ENCODE data around the gene NFATC4. TPM values are rescaled to one million over a fixed set of nuclear protein-coding genes. Genes with fewer than 3 reads are reported as not detected.

Gene NFATC4
- total and polyA plus RNA-seq, 10 of the 15 experiments (the other 5 are each of a cell fraction or from before 2014, with no cell fraction given) = 0.97 to 14.3 (median 4.9) TPM

DNA sequence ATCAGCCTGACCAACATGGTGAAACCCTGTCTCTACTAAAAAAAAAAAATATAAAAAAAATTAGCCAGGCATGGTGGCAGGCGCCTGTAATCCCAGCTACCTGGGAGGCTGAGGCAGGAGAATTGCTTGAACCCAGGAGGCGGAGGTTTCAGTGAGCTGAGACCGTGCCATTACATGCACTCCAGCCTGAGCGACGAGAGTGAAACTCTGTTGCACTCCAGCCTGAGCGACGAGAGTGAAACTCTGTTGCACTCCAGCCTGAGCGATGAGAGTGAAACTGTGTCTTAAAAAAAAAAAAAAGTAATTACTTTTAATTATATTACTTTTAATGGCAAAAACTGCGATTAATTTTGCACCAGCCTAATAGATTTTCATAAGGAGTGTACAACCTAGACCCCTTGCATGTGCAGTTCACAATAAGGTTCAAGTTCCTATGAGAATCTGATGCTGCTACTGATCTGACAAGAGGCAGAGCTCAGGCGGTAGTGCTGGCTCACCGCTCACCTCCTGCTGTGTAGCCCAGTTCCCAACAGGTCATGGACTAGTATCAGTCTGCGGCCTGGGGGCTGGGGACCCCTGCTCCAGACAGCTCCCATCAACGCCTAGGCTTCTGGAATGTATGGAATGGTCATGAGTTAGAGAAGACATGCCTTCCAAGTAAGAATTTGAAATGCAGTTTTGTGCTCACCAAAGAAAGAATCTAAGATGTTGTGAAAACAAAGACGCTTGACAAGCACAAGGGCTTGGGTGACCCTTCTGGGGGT lies 46.6 kb upstream of the NFATC4 start (continued):
- no peak for TF ChIP-seq JUNB (IDR thresholded peaks at IDR 0.05)
- TF ChIP-seq, protein P1, sequence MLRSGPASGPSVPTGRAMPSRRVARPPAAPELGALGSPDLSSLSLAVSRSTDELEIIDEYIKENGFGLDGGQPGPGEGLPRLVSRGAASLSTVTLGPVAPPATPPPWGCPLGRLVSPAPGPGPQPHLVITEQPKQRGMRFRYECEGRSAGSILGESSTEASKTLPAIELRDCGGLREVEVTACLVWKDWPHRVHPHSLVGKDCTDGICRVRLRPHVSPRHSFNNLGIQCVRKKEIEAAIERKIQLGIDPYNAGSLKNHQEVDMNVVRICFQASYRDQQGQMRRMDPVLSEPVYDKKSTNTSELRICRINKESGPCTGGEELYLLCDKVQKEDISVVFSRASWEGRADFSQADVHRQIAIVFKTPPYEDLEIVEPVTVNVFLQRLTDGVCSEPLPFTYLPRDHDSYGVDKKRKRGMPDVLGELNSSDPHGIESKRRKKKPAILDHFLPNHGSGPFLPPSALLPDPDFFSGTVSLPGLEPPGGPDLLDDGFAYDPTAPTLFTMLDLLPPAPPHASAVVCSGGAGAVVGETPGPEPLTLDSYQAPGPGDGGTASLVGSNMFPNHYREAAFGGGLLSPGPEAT (IDR thresholded peaks at IDR 0.05; ENCODE audit: low read depth) = no peak
- TF ChIP-seq BCL11A (IDR thresholded peaks at IDR 0.05; ENCODE audit: low read depth, low read length) = no peak
- no peak for TF ChIP-seq IRF4 (IDR thresholded peaks at IDR 0.05; ENCODE audit: low read depth, low read length)
- TF ChIP-seq, protein P2, sequence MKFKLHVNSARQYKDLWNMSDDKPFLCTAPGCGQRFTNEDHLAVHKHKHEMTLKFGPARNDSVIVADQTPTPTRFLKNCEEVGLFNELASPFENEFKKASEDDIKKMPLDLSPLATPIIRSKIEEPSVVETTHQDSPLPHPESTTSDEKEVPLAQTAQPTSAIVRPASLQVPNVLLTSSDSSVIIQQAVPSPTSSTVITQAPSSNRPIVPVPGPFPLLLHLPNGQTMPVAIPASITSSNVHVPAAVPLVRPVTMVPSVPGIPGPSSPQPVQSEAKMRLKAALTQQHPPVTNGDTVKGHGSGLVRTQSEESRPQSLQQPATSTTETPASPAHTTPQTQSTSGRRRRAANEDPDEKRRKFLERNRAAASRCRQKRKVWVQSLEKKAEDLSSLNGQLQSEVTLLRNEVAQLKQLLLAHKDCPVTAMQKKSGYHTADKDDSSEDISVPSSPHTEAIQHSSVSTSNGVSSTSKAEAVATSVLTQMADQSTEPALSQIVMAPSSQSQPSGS (IDR thresholded peaks at IDR 0.05; ENCODE audit: low read length) = no peak
- TF ChIP-seq ZZZ3 (IDR thresholded peaks at IDR 0.05; ENCODE audit: control insufficient read depth, insufficient read length, low read depth) = no peak

DNA sequence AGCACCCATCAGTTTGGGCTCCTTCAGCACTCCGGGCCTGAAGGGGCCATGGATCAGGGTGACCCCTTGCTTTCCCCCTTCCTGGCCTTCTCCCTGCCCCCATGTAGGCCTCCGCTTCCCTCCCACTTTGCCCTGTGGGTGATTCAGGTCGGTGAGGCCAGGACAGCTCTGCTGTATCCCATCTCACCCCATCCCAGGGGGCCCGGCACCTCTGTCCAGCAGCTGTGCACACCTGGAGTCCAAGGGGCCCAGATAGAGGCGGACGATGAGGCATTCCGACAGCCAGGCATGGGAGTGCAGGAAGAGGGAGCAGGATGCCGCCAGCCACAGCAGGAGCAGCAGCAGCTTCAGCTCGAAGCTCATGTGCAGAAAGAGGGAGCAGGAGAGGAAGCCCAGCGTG lies 45.3 kb upstream of the NFATC4 start:
- TF ChIP-seq RUNX3 (IDR thresholded peaks at IDR 0.05; ENCODE audit: low read length) = no peak
- TF ChIP-seq ZNF24 (IDR thresholded peaks at IDR 0.05) = no peak
- no peak for TF ChIP-seq SRF (IDR thresholded peaks at IDR 0.05; ENCODE audit: low read depth in 2 of 2, low read length in 2 of 2)
- TF ChIP-seq TCF7 (IDR thresholded peaks at IDR 0.05; ENCODE audit: borderline replicate concordance) = no peak
- TF ChIP-seq NR2C1 (IDR thresholded peaks at IDR 0.05) = no peak
- TF ChIP-seq, protein P3, sequence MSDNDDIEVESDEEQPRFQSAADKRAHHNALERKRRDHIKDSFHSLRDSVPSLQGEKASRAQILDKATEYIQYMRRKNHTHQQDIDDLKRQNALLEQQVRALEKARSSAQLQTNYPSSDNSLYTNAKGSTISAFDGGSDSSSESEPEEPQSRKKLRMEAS (IDR thresholded peaks at IDR 0.05; ENCODE audit: low read depth, low read length) = no peak
- Histone ChIP-seq H3K79me2 (ENCODE audit: control insufficient read depth, insufficient read depth, low read length) (no peaks in the 10 kb centered on the region), H3K27me3 (replicated peaks in 1 of 2; ENCODE audit: control insufficient read depth in 2 of 2, insufficient read depth in 2 of 2, low read length in 1 of 2) (no peaks in the 10 kb centered on the region), H3K36me3 (ENCODE audit: control insufficient read depth in 2 of 2, insufficient read depth in 2 of 2, low read length in 1 of 2) (no peaks in the 10 kb centered on the region), H2AFZ (ENCODE audit: control insufficient read depth, low read depth, low read length) (no peak overlapping the region), H3K9ac (ENCODE audit: control insufficient read depth, insufficient read depth, low read length) (no peak overlapping the region), H3K4me1 (ENCODE audit: control insufficient read depth, insufficient read depth, low read length) (no peaks in the 10 kb centered on the region), H3K27ac (ENCODE audit: control insufficient read depth, insufficient read depth) (no peak overlapping the region), H3K9me3 (replicated peaks; ENCODE audit: control insufficient read depth, insufficient read depth, low read length) (no peaks in the 10 kb centered on the region), H3K4me3 (no peak overlapping the region), H3K4me2 (ENCODE audit: control insufficient read depth, insufficient read depth) (no peak overlapping the region), H4K20me1 (ENCODE audit: control insufficient read depth, insufficient read depth) (no peaks in the 10 kb centered on the region; the same call in 1 of the 2 replicates)
- ChIA-PET POLR2A (interaction anchor here (0.6 to 1.5 kb wide), 2 partner anchors 9 to 66 kb away, joined by 3 to 4 read pairs; no protein-coding TSS in a partner anchor), RAD21 (ENCODE audit: unreplicated experiment) (no interaction called here), CTCF (interaction anchor here (1.7 to 3.3 kb wide), 3 partner anchors 10 to 109 kb away, joined by 7 to 19 read pairs (median 8); partner anchors contain the start of gene CIDEB), SMC1A (ENCODE audit: uncharacterized antibody, unreplicated experiment) (interaction anchor here (1.0 kb wide), 1 partner anchor 17 kb away, joined by 3 read pairs; the partner anchor contains the start of gene RIPK3)
- WGBS (ENCODE audit: insufficient coverage, insufficient replicate concordance, low lambda C conversion rate, missing lambda C conversion rate) = 46% methylated on average over 9 of the region's 10 CpGs
- in situ Hi-C loops (cut with MboI) = no loop called here
- DNase-seq (ENCODE audit: low read depth, low spot score) = no peak
- intact Hi-C loops (cut with micrococcal nuclease; ENCODE audit: unreplicated experiment) = no loop called here
- FAIRE-seq = no peak
- BruUV-seq (replicated peaks) = no TSS peak
- no peak for ATAC-seq
